CD4-positive, CD25-positive, alpha-beta regulatory T cell (primary cell): ENCODE data around the gene PERM1. TPM values are rescaled to one million over a fixed set of nuclear protein-coding genes. Genes with fewer than 3 reads are reported as not detected.
"Not testable (repeated sequence)": the region's sequence is repeated elsewhere in the genome, so short reads cannot be mapped to it uniquely, and the experiment has no call there.

ENCODE experiments used
- ATAC-seq, 2 donors: fragments of 150-1000 bp; cut with Tn5 transposase; one replicate each; pipeline ENCODE4 v1.10.0; 2021; ENCODE audit warnings: low read depth in 2 of 2, moderate number of reproducible peaks in 2 of 2, moderate library complexity in 1 of 2
- DNase-seq, 3 donors: peaks; one replicate each; pipeline versions ENCODE4 v3.0.0 to v3.0.0-alpha.2; 2012 to 2022; ENCODE audit warnings: mixed read lengths in 1 of 3
- H3K27ac ChIP-seq: one replicate; pipeline ENCODE4 v1.7.0; 2013; ENCODE audit warnings: mild to moderate bottlenecking, low read length; ENCODE audit not compliant: insufficient read depth, poor library complexity, severe bottlenecking
- H3K27me3 ChIP-seq: one replicate; pipeline ENCODE4 v1.7.0; 2013; ENCODE audit warnings: low read length; ENCODE audit not compliant: control insufficient read depth, insufficient read depth
- H3K36me3 ChIP-seq: one replicate; pipeline ENCODE4 v1.7.0; 2013; ENCODE audit warnings: mild to moderate bottlenecking, low read length, moderate library complexity; ENCODE audit not compliant: control insufficient read depth, insufficient read depth
- H3K4me1 ChIP-seq: 2 replicates; pipeline ENCODE4 v1.7.0; 2013; ENCODE audit warnings: mild to moderate bottlenecking, low read length; ENCODE audit not compliant: insufficient read depth, control insufficient read depth, poor library complexity, severe bottlenecking
- H3K4me3 ChIP-seq: one replicate; pipeline ENCODE4 v1.7.0; 2013; ENCODE audit warnings: low read depth, mild to moderate bottlenecking, low read length, moderate library complexity
- H3K9me3 ChIP-seq, 2 experiments: 1 replicate in 1 of 2; 2 replicates in 1 of 2; pipeline ENCODE4 v1.7.0; 2013; ENCODE audit warnings: low read length in 2 of 2, mild to moderate bottlenecking in 1 of 2, moderate library complexity in 1 of 2; ENCODE audit not compliant: control insufficient read depth in 2 of 2
- H3K27ac Mint-ChIP-seq, 3 donors: one replicate each; pipeline ENCODE4 v1.8.0; 2020 to 2022; ENCODE audit warnings: mild to moderate bottlenecking in 3 of 3, mixed read lengths in 3 of 3, moderate library complexity in 2 of 3
- H3K27me3 Mint-ChIP-seq: one replicate; pipeline ENCODE4 v1.8.0; 2022; ENCODE audit warnings: mild to moderate bottlenecking, mixed read lengths
- H3K36me3 Mint-ChIP-seq: one replicate; pipeline ENCODE4 v1.8.0; 2020; ENCODE audit warnings: mixed read lengths
- H3K4me1 Mint-ChIP-seq, 4 donors: one replicate each; pipeline ENCODE4 v1.8.0; 2020 to 2022; ENCODE audit warnings: mixed read lengths in 4 of 4, mild to moderate bottlenecking in 1 of 4
- H3K4me3 Mint-ChIP-seq, 4 donors: one replicate each; pipeline ENCODE4 v1.8.0; 2020 to 2022; ENCODE audit warnings: mild to moderate bottlenecking in 4 of 4, mixed read lengths in 4 of 4, moderate library complexity in 3 of 4
- H3K9me3 Mint-ChIP-seq, 7 donors: one replicate each; pipeline ENCODE4 v1.8.0; 2020 to 2022; ENCODE audit warnings: mixed read lengths in 7 of 7, mild to moderate bottlenecking in 3 of 7, moderate library complexity in 2 of 7
- polyA plus RNA-seq, 4 donors: library from polyadenylated mRNA; unstranded; fragments of 300-500 nt; fragmentation: Illumina TruSeq; gene quantifications; one replicate each; pipeline ENCODE4 v1.2.3, GENCODE V29; 2021
- total RNA-seq: library from RNA; stranded (reverse); gene quantifications from one replicate; pipeline ENCODE4 v1.2.3, GENCODE V29; 2022

PERM1 gene
- total and polyA plus RNA-seq, 5 donors from 2014 or later = not detected

DNA sequence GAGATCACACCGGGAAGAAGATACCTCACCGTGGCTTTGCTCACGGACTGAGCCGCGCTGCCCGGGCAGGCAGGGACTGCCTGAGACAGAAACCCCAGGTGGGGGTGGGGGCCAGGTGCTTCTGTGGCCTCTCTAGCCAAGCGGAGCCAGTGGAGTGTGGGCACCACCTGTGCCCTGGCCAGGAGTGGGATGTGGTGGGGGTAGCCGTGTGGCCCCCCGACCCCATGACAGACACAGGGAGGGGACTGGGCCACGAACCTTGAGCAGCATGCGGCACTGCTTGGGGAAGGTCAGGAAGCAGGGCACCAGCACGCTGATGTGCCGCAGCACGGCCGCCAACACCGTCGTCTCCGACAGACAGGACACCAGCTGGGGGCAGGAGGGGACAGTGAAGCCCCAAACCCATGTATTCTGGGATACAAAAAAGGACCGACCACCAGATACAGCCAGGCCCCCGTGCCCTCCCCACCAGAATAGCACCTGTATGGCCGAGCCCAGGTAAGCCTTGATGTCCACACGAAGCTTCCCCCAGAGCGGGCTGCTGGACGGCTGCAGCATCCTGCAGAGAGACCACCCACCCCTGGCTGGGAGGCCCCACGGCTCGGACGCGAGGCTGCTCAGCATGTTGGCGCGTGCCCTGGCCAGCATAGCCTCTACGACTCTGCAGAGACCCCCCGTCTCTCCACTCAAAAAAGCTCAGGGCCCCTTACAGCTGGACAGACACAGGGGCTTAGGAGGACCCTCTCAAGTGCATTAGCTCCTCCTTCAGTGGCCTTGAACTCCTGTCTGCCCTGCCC lies 28.2 kb downstream of the PERM1 start:
- DNase-seq = no peak
- no peaks in the 10 kb centered on the region for H3K9me3 ChIP-seq
- Mint-ChIP-seq H3K36me3 (peaks cover 47% of the 10 kb centered on the region), H3K27ac (no peak overlapping the region), H3K4me3 (no peak overlapping the region), H3K9me3 (peaks cover 0 to 1% (median 0%) of the 10 kb centered on the region in 7 donors), H3K27me3 (no peaks in the 10 kb centered on the region), H3K4me1 (peaks cover 0 to 26% (median 12%) of the 10 kb centered on the region in 4 donors)
- peaks cover 72% of the 10 kb centered on the region for H3K36me3 ChIP-seq
- no peak overlapping the region for H3K27ac ChIP-seq
- no peak for ATAC-seq
- H3K4me1 ChIP-seq = peaks cover 17% of the 10 kb centered on the region
- H3K27me3 ChIP-seq = no peaks in the 10 kb centered on the region
- H3K4me3 ChIP-seq = no peak overlapping the region

DNA sequence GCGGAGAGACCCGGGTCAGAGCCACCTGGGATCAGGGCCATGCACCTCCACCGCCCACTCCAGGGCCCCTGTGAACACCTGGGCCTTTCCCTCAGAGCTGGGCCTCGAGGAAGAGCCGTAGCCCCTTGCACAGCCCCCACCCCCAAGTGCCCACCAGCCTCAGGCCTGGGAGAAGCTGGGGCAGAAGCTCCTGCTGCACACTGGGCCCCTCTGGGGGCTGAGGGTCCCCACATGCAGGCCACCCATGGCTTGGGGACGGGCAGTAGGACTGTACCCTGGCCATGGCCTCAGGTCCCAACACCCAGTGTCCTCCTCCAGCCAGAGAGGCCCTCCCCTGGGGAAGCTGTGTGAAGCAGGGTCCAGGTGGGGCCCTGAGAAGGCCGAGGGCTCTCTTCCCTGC lies 29.3 kb downstream of the PERM1 start:
- H3K9me3 Mint-ChIP-seq = peaks cover 0 to 1% (median 0%) of the 10 kb centered on the region in 7 donors
- no peaks in the 10 kb centered on the region for H3K9me3 ChIP-seq
- H3K27ac Mint-ChIP-seq = no peak overlapping the region
- ATAC-seq (no peak), DNase-seq (no peak)
- no peaks in the 10 kb centered on the region for H3K27me3 Mint-ChIP-seq
- no peak overlapping the region for H3K4me3 ChIP-seq
- no peaks in the 10 kb centered on the region for H3K27me3 ChIP-seq
- H3K4me1 Mint-ChIP-seq = peaks cover 0 to 16% (median 8%) of the 10 kb centered on the region in 4 donors
- no peak overlapping the region for H3K27ac ChIP-seq
- no peak overlapping the region for H3K4me3 Mint-ChIP-seq
- H3K36me3 ChIP-seq = peaks cover 79% of the 10 kb centered on the region
- H3K4me1 ChIP-seq = peaks cover 6% of the 10 kb centered on the region
- peaks cover 45% of the 10 kb centered on the region for H3K36me3 Mint-ChIP-seq

DNA sequence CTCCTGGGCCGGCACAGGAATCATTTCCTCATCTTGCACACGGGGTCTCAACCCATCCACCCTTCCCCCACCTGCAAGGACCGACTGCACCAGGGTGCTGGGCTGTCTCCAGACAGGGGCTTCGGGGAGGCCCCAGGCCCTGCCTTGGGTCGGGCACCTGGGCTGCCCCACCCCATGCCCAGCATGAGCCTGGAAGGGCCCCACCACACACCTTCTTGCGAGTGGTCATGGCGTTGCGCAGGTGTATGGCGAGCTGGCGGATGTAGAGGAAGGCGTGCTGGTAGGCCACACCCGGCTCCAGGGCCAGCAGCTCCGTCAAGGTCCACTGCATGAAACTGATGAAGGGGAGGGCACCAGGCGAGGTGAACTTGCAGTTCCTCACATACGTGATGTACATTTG lies 29.7 kb downstream of the PERM1 start:
- peaks cover 0 to 12% (median 5%) of the 10 kb centered on the region in 4 donors for H3K4me1 Mint-ChIP-seq
- no peak overlapping the region for H3K27ac Mint-ChIP-seq

DNA sequence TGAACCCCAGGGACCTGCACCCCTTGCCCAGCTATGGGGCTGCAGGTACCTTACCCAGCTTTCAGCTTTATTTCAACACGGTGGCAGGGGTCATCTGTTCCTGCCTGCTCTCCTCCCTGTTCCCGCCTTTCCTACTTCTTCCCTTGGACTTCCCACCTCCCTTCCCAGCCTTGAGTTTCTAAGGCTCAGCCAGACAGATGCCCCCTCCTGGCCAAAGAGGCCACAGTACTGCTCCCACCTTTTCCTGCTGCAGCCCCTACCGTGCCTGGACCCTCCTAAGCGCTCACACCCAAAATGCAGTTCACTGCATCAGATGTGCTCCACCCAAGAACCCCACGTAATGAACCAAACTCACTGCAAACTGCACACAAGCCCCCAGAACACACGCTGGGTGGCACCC lies 30.5 kb downstream of the PERM1 start:
- Histone ChIP-seq H3K9me3 (no peaks in the 10 kb centered on the region), H3K27me3 (no peaks in the 10 kb centered on the region), H3K27ac (no peak overlapping the region), H3K4me3 (no peak overlapping the region), H3K36me3 (peaks cover 84% of the 10 kb centered on the region), H3K4me1 (no peaks in the 10 kb centered on the region)
- H3K9me3 Mint-ChIP-seq = peaks cover 0 to 1% (median 0%) of the 10 kb centered on the region in 7 donors
- DNase-seq (no peak), ATAC-seq (no peak)
- H3K27ac Mint-ChIP-seq = no peak overlapping the region
- H3K4me3 Mint-ChIP-seq = peak overlapping the region in 1 of 4 donors; percentile 60
- H3K36me3 Mint-ChIP-seq = peaks cover 48% of the 10 kb centered on the region
- peaks cover 0 to 11% (median 5%) of the 10 kb centered on the region in 4 donors for H3K4me1 Mint-ChIP-seq
- no peaks in the 10 kb centered on the region for H3K27me3 Mint-ChIP-seq

More for the DNA sequence above, 29.7 kb downstream of the PERM1 start:
- H3K9me3 Mint-ChIP-seq = peaks cover 0 to 1% (median 0%) of the 10 kb centered on the region in 7 donors
- no peak overlapping the region for H3K4me3 ChIP-seq
- no peak for ATAC-seq
- no peak overlapping the region for H3K27ac ChIP-seq
- no peaks in the 10 kb centered on the region for H3K9me3 ChIP-seq
- DNase-seq = no peak
- peaks cover 45% of the 10 kb centered on the region for H3K36me3 Mint-ChIP-seq
- H3K36me3 ChIP-seq = peaks cover 83% of the 10 kb centered on the region
- no peak overlapping the region for H3K4me3 Mint-ChIP-seq
- no peaks in the 10 kb centered on the region for H3K27me3 Mint-ChIP-seq
- H3K27me3 ChIP-seq = no peaks in the 10 kb centered on the region
- peaks cover 2% of the 10 kb centered on the region for H3K4me1 ChIP-seq

DNA sequence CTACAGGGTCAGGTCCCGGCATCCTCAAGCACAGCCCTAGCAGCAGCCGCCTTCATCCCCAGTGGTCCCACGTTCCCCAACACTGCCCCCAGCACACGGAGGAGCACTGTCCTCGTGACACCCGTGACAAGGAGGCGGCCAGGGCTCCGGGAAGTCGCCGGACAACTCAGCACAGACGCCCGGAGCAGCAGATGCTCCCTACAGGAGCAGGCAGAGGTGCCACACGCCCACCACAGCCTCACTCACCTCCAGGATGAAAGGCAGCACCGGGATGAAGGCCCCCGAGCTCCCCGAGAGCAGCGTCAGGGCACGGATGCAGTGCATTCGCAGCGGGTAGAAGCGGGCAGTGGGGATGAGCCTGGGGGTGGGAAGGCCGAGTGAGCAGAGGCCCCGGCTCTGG lies 31.0 kb downstream of the PERM1 start:
- Mint-ChIP-seq H3K27ac (no peak overlapping the region), H3K36me3 (peaks cover 50% of the 10 kb centered on the region), H3K4me3 (peak overlapping the region in 1 of 4 donors; percentile 56), H3K9me3 (peaks cover 0 to 1% (median 0%) of the 10 kb centered on the region in 7 donors), H3K4me1 (peaks cover 0 to 11% (median 5%) of the 10 kb centered on the region in 4 donors), H3K27me3 (no peaks in the 10 kb centered on the region)
- no peaks in the 10 kb centered on the region for H3K9me3 ChIP-seq
- H3K27ac ChIP-seq = no peak overlapping the region
- no peak for ATAC-seq
- no peaks in the 10 kb centered on the region for H3K4me1 ChIP-seq
- peaks cover 79% of the 10 kb centered on the region for H3K36me3 ChIP-seq
- H3K4me3 ChIP-seq = no peak overlapping the region
- H3K27me3 ChIP-seq = no peaks in the 10 kb centered on the region
- DNase-seq = no peak

DNA sequence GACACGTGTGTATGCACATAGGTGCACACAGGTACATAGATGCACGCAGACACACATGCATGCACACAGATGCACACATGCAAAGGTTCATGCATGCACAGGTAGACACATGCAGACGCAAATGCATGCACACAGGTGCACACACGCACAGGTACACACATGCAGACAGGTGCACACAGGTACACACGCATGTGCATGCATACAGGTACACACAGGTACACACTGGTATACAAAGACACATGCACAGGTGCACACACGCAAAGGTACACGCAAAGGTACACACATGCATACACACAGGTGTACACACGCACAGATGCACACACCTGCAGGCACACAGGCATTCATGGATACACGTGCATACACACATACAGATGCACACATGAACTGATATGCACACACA lies 31.6 kb downstream of the PERM1 start:
- Histone ChIP-seq H3K36me3 (peaks cover 73% of the 10 kb centered on the region), H3K4me3 (no peak overlapping the region), H3K27ac (no peak overlapping the region), H3K9me3 (no peaks in the 10 kb centered on the region), H3K4me1 (no peaks in the 10 kb centered on the region), H3K27me3 (no peaks in the 10 kb centered on the region)
- ATAC-seq (no peak), DNase-seq (no peak)
- no peaks in the 10 kb centered on the region for H3K27me3 Mint-ChIP-seq
- H3K4me3 Mint-ChIP-seq = peak overlapping the region in 1 of 4 donors; percentile 56
- H3K36me3 Mint-ChIP-seq = peaks cover 54% of the 10 kb centered on the region
- H3K4me1 Mint-ChIP-seq = peaks cover 0 to 10% (median 4%) of the 10 kb centered on the region in 4 donors
- no peak overlapping the region for H3K27ac Mint-ChIP-seq
- H3K9me3 Mint-ChIP-seq = peaks cover 0 to 1% (median 0%) of the 10 kb centered on the region in 7 donors

DNA sequence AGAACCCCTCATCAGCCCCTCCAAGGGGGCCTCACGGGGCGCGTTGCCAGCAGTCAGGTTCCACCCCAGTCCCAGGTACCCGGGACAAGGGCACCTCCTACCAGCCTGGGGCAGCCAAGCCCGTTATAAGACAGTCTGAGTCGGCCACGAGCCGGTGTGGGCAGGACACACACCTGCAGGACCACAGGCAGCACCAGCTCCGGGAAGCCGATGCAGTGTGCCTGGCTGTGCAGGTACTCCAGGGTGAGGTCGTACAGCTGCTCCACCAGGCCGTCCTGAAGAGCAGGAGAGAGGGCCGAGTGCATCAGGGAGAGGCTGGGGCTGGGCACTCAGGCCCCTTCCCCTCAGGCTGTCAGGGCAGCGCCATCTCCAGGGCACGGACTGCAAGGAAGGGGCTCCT lies 33.9 kb downstream of the PERM1 start:
- Histone ChIP-seq H3K27me3 (no peaks in the 10 kb centered on the region), H3K9me3 (no peaks in the 10 kb centered on the region), H3K4me3 (no peak overlapping the region), H3K36me3 (peaks cover 51% of the 10 kb centered on the region), H3K27ac (no peak overlapping the region), H3K4me1 (peaks cover under 1% of the 10 kb centered on the region)
- H3K36me3 Mint-ChIP-seq = peaks cover 36% of the 10 kb centered on the region
- H3K4me1 Mint-ChIP-seq = peaks cover 0 to 8% (median under 1%) of the 10 kb centered on the region in 4 donors
- no peak overlapping the region for H3K4me3 Mint-ChIP-seq
- ATAC-seq = no peak
- no peak overlapping the region for H3K27ac Mint-ChIP-seq
- H3K9me3 Mint-ChIP-seq = peaks cover 0 to 1% (median 0%) of the 10 kb centered on the region in 7 donors
- H3K27me3 Mint-ChIP-seq = peaks cover 4% of the 10 kb centered on the region
- no peak for DNase-seq

DNA sequence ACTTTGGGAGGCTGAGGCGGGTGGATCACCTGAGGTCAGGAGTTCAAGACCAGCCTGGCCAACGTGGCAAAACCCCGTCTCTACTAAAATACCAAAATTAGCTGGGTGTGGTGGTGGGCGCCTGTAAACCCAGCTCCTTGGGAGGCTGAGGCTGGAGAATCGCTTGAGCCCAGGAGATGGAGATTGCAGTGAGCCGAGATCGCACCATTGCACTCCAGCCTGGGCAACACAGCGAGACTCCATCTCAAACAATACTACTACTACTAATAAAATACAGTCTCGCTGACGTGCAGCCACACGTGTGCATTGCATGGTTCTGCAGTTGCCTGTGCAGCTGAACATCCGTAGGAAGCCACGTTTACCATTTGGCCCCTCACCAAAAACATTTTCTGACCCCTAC lies 35.1 kb downstream of the PERM1 start:
- not testable (repeated sequence) for ATAC-seq, H3K4me3 Mint-ChIP-seq
- H3K36me3 Mint-ChIP-seq = peaks cover 36% of the 10 kb centered on the region

More for the DNA sequence above, 35.1 kb downstream of the PERM1 start:
- not testable (repeated sequence) for H3K9me3 Mint-ChIP-seq, H3K27me3 ChIP-seq, H3K27ac Mint-ChIP-seq, H3K4me3 ChIP-seq, H3K27ac ChIP-seq, DNase-seq, H3K4me1 Mint-ChIP-seq, H3K9me3 ChIP-seq, H3K27me3 Mint-ChIP-seq
- Histone ChIP-seq H3K4me1 (peaks cover 12% of the 10 kb centered on the region), H3K36me3 (peaks cover 43% of the 10 kb centered on the region)
